ENCODE data around the gene NR2F2. TPM values are rescaled to one million over a fixed set of nuclear protein-coding genes. Genes with fewer than 3 reads are reported as not detected.
"Not testable (repeated sequence)": the region's sequence is repeated elsewhere in the genome, so short reads cannot be mapped to it uniquely, and the experiment has no call there.

NR2F2 gene
- total RNA-seq, 1 donor: 14.5 TPM

GRCh38 chr15:96372554-96372953 is 42.1 kb downstream of the NR2F2 start:
- no peaks in the 10 kb centered on the region for H3K9me3 ChIP-seq (ENCODE audit: low read depth, low read length)
- H4K20me1 ChIP-seq (ENCODE audit: insufficient read depth, low read length): peaks cover 4% of the 10 kb centered on the region
- no peak overlapping the region for H3K27ac ChIP-seq (ENCODE audit: low read depth, low read length)
- H3K4me2 ChIP-seq (ENCODE audit: insufficient read depth, low read length): no peak overlapping the region
- H3K4me3 ChIP-seq (ENCODE audit: insufficient read depth, low read length): no peak overlapping the region
- no peak for DNase-seq (ENCODE audit: insufficient read length, low spot score, missing footprints)
- peaks cover 13% of the 10 kb centered on the region for H3K27me3 ChIP-seq (ENCODE audit: insufficient read depth, low read length)
- no peaks in the 10 kb centered on the region for H3K4me1 ChIP-seq (ENCODE audit: insufficient read depth, low read length)
- TF ChIP-seq CTCF (IDR thresholded peaks at IDR 0.05; ENCODE audit: extremely low read depth, low read depth, low read length): no peak
- H3K36me3 ChIP-seq (ENCODE audit: insufficient read depth, low read length): no peaks in the 10 kb centered on the region
- H2AFZ ChIP-seq (ENCODE audit: low read length): no peak overlapping the region
- no peaks in the 10 kb centered on the region for H3K79me2 ChIP-seq (ENCODE audit: insufficient read depth, low read length)

DNA sequence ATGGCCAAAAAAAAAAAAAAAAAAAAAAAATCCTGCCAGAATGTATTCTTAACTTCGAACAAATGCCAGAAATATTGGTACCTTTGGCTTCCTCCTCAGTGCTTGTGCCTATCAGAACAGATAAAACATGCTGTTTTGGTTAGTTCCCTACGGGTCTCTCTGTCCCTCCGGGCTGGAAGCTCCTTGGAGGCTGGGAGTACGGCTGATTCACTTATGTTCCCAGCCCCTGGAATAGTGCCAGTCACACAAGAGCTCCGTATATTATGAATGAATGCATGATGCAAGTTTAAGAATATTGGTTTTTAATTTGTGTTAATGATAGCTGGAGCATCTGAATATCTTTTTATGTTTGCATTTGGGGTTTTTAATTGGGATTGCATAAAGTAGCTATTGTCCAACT is 44.0 kb downstream of the NR2F2 start:
- no peaks in the 10 kb centered on the region for H4K20me1 ChIP-seq (ENCODE audit: insufficient read depth, low read length)
- no peak overlapping the region for H3K4me3 ChIP-seq (ENCODE audit: insufficient read depth, low read length)
- H3K79me2 ChIP-seq (ENCODE audit: insufficient read depth, low read length): no peaks in the 10 kb centered on the region
- no peak overlapping the region for H2AFZ ChIP-seq (ENCODE audit: low read length)
- no peak for TF ChIP-seq CTCF (IDR thresholded peaks at IDR 0.05; ENCODE audit: extremely low read depth, low read depth, low read length)
- H3K27me3 ChIP-seq (ENCODE audit: insufficient read depth, low read length): no peaks in the 10 kb centered on the region
- H3K9me3 ChIP-seq (ENCODE audit: low read depth, low read length): no peaks in the 10 kb centered on the region
- H3K27ac ChIP-seq (ENCODE audit: low read depth, low read length): no peak overlapping the region
- DNase-seq (ENCODE audit: insufficient read length, low spot score, missing footprints): no peak
- H3K36me3 ChIP-seq (ENCODE audit: insufficient read depth, low read length): no peaks in the 10 kb centered on the region
- no peak overlapping the region for H3K4me2 ChIP-seq (ENCODE audit: insufficient read depth, low read length)
- H3K4me1 ChIP-seq (ENCODE audit: insufficient read depth, low read length): no peaks in the 10 kb centered on the region

DNA sequence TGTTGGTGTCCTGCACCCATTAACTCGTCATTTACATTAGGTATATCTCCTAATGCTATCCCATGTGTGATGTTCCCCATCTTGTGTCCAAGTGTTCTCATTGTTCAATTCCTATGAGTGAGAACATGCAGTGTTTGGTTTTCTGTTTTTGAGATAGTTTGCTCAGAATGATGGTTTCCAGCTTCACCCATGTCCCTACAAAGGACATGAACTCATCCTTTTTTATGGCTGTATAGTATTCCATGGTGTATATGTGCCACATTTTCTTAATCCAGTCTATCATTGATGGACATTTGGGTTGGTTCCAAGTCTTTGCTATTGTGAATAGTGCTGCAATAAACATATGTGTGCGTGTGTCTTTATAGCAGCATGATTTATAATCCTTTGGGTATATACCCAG is 49.1 kb downstream of the NR2F2 start:
- H2AFZ ChIP-seq (ENCODE audit: low read length); H3K4me1 ChIP-seq (ENCODE audit: insufficient read depth, low read length); H4K20me1 ChIP-seq (ENCODE audit: insufficient read depth, low read length); H3K79me2 ChIP-seq (ENCODE audit: insufficient read depth, low read length); H3K27me3 ChIP-seq (ENCODE audit: insufficient read depth, low read length); H3K9me3 ChIP-seq (ENCODE audit: low read depth, low read length); DNase-seq (ENCODE audit: insufficient read length, low spot score, missing footprints); H3K4me2 ChIP-seq (ENCODE audit: insufficient read depth, low read length); H3K27ac ChIP-seq (ENCODE audit: low read depth, low read length); H3K36me3 ChIP-seq (ENCODE audit: insufficient read depth, low read length); H3K4me3 ChIP-seq (ENCODE audit: insufficient read depth, low read length): not testable (repeated sequence)

GRCh38 chr15:96381463-96381862 is 51.0 kb downstream of the NR2F2 start:
- no peak overlapping the region for H3K4me2 ChIP-seq (ENCODE audit: insufficient read depth, low read length)
- TF ChIP-seq CTCF (IDR thresholded peaks at IDR 0.05; ENCODE audit: extremely low read depth, low read depth, low read length): no peak
- H2AFZ ChIP-seq (ENCODE audit: low read length): peak overlapping the region; percentile 51
- no peaks in the 10 kb centered on the region for H3K27me3 ChIP-seq (ENCODE audit: insufficient read depth, low read length)
- no peaks in the 10 kb centered on the region for H3K9me3 ChIP-seq (ENCODE audit: low read depth, low read length)
- no peaks in the 10 kb centered on the region for H4K20me1 ChIP-seq (ENCODE audit: insufficient read depth, low read length)
- DNase-seq (ENCODE audit: insufficient read length, low spot score, missing footprints): no peak
- H3K4me1 ChIP-seq (ENCODE audit: insufficient read depth, low read length): no peaks in the 10 kb centered on the region
- H3K36me3 ChIP-seq (ENCODE audit: insufficient read depth, low read length): no peaks in the 10 kb centered on the region
- H3K4me3 ChIP-seq (ENCODE audit: insufficient read depth, low read length): no peak overlapping the region
- H3K79me2 ChIP-seq (ENCODE audit: insufficient read depth, low read length): no peaks in the 10 kb centered on the region
- H3K27ac ChIP-seq (ENCODE audit: low read depth, low read length): no peak overlapping the region
